Anterior cingulate cortex (tissue), 58 donors: ENCODE data around the gene FAM78A.
A peak's percentile ranks its signal among the peaks of the same experiment; 100 is the strongest.
"Not testable (repeated sequence)": the region's sequence is repeated elsewhere in the genome, so short reads cannot be mapped to it uniquely, and the experiment has no call there.

Experiments used
- DNase-seq, 58 donors: peaks; one replicate each; lab custom pipeline; 2025; lab: John Stamatoyannopoulos, UW

The FAM78A gene

DNA sequence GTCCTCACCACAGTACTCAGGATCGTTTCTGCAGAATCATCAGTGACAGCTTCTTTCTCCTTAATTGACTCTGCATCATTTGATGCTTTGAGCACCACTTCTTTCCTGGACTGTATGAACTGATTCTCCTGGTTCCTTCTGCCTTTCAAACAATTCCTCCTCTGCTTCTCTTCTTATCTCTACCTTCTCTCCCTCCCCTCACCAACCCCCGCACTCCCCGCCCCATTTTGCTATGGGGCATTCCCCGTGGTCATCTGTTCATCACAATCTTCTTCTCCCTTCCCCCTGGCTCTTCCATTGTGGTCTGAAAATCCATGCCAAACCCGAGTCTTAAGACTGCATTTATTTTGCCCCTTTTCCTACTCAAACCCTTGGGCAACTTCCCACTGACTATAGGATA is 57.9 kb downstream of the FAM78A start:
- no peak for DNase-seq

- DNase-seq, result no peak
Observed at GRCh38 chr9:131217331-131218031, 58.8 kb downstream of the FAM78A start.

GRCh38 chr9:131216806-131217205 is 59.5 kb downstream of the FAM78A start:
- DNase-seq, result no peak

- no peak for DNase-seq
Observed at GRCh38 chr9:131214876-131215275, 61.4 kb downstream of the FAM78A start.

GRCh38 chr9:131214286-131214856 is 61.9 kb downstream of the FAM78A start:
- peak in 2 of 58 donors; percentile 11 to 33 for DNase-seq

- DNase-seq, result not testable (repeated sequence)
Observed at GRCh38 chr9:131211920-131212319, 64.4 kb downstream of the FAM78A start.
